ENCODE results near the gene SETD5.

DNA sequence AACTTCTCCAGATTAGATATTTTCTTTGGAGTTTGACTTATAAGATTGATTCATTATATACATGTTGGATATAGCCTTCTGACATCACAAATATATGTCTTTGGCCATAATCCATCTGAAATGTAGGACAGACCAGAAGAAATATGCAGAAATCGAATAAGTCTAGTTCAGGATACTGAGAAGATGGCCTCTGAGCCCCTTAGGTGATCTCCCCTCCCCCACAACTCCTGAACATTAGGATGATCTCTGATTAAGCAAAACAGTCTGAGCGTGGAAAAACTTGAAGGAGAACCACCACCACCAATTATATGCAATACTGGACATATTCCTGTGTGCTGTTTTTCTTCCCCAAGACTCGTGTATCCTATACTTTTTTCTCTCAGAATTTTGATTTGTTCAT lies 3.2 kb downstream of the SETD5 start:
- TF ChIP-seq EP300 (IDR thresholded peaks at IDR 0.05; ENCODE audit: borderline replicate concordance) (no peak), EGR1 (IDR thresholded peaks at IDR 0.05) (no peak)
- TF ChIP-seq, protein P1, sequence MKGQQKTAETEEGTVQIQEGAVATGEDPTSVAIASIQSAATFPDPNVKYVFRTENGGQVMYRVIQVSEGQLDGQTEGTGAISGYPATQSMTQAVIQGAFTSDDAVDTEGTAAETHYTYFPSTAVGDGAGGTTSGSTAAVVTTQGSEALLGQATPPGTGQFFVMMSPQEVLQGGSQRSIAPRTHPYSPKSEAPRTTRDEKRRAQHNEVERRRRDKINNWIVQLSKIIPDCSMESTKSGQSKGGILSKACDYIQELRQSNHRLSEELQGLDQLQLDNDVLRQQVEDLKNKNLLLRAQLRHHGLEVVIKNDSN (IDR thresholded peaks at IDR 0.05), result no peak
